Stimulated activated CD8-positive, alpha-beta memory T cell treated with anti-CD3 and anti-CD28 coated beads, Interleukin-7, amount 100 ng/mL, for 24 hours (primary cell): Measurements from ENCODE around the gene DNAJB4.
"Not testable (repeated sequence)": the region's sequence is repeated elsewhere in the genome, so short reads cannot be mapped to it uniquely, and the experiment has no call there.

Source experiments
- DNase-seq: peaks from one replicate; pipeline ENCODE4 v3.0.0-alpha.2; 2020; ENCODE audit warnings: low read depth

The DNAJB4 gene

GRCh38 chr1:77990629-77991204 is 14.0 kb upstream of the DNAJB4 start:
- DNase-seq, result no peak

DNA sequence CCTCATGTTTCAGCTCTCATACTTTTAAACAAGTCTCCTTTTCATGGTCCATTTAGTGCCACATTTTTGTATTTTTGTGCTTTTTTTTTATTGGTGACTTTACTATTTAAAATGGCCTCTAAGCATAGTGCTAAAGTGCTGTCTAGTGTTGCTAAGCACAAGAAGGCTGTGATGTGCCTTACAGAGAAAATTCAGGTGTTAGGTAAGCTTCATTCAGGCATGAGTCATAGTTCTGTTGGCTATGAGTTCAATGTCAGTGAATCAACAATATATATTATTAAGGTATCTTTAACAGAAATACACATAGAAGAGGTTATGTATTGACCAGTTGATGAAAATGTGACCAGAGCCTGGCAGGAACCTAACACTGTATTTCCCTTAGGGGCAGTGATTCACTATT is 13.1 kb upstream of the DNAJB4 start:
- DNase-seq, result no peak

DNA sequence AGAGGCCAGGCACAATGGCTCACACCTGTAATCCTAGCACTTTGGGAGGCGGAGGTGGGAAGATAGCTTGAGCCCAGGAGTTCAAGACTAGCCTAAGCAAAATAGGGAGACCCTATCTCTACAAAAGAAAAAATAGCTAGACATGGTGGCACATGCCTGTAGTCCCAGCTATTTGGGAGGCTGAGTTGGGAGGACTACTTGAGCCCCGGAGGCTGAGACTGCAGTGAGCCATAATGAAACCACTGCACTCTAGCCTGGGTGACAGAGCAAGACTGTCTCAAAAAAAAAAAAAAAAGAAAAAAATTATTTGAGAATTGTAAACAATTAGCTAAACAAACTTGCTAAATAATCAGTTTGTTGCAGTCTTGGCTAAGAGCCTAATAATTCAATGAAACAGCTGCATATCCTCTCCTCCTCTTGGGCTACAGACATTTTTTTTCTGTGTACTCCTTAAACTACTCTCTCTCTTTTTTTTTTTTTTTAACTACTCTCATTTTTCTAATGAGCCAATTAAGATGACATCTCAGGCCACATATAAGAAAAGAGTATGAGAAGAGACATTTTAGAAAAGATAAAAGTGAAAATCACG is 10.5 kb upstream of the DNAJB4 start:
- DNase-seq, result no peak

DNA sequence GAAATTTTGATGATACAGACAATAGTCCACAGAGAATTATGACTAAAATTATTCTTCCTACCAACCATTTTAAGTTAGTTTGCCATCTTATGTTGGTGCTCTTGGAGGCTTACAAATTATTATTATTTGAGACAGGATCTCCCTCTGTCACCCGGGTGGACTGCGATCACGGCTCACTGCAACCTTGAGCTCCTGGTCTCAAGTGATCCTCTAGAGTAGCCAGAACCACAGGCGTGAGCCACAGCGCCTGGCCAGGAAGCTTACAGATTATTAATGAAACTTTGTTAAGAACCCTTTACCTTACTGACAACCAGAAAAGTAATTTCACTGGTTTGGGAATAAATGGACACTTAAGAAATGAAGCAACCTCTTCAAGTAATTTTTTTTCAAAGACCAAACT is 8.0 kb upstream of the DNAJB4 start:
- no peak for DNase-seq

GRCh38 chr1:78000536-78000935 is 4.2 kb upstream of the DNAJB4 start:
- DNase-seq, result not testable (repeated sequence)

DNA sequence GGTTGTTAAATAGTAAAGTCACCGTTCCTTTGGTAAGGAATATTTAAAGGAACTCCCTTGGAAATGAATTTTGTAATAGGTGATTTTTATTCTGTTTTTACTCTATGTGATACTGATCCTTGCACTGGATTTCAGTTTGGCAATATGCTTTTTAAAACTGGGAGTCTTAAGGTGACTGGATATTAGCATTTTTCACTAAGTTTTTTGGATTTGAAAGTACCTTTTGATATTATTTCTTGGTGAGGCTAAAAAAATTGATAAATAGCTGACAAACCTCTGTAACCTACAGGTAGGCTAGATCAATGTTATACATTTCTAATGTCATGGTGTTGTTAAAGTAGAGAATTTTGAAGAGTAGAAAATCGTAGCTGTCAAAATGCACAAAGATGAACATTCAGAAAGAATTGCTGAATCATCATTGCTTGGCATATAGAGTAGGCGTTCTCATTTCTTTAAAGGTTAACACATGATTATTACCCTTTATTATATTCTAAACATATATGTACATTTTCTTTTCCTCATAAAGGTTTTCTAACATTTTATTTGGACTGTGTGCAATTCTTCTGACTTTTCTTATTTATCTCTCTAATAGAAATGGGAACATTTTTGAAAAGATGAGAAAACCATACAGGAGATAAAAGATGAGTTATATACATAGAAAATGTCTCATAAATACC is 1.5 kb upstream of the DNAJB4 start:
- no peak for DNase-seq

- no peak for DNase-seq
These were observed 639 bp upstream of the DNAJB4 start for GRCh38 chr1:78003882-78004718.

DNA sequence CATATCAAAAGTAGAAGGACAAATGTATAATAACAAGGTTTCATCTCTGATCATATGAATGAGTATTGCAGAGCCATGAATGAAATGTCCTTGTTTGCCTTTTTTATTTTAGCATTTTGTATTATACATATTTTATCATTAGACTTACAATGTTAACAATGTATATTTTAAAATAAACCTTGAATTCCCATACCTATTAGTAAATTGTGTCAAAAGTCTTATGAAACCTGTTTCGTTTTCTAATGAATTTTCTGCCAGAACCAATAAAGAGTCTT is 646 bp downstream of the DNAJB4 start:
- no peak for DNase-seq

GRCh38 chr1:78005755-78006154 is 1.0 kb downstream of the DNAJB4 start:
- no peak for DNase-seq

- no peak for DNase-seq
These were observed 1.8 kb downstream of the DNAJB4 start for GRCh38 chr1:78006521-78006920.

- DNase-seq, result no peak
These were observed 3.1 kb downstream of the DNAJB4 start for GRCh38 chr1:78007677-78008341.

GRCh38 chr1:78009276-78009675 is 4.5 kb downstream of the DNAJB4 start:
- no peak for DNase-seq

DNA sequence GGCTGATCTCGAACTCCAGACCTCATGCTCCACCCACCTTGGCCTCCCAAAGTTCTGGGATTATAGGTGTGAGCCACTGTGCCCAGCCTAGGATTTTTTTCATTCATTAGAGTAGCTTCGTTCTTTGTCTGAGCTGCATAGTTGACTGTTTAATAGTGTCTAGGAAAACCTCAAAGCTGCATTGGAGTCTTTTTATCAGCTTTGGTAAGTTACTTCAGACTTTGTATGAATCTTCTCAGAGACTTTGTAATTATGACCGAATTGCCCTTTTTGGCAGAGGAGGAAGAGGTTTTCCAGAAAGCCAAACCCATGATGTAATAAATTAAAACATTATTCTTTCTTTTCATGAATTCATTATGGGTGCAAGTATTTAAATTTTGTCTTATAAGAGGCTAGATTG is 5.1 kb downstream of the DNAJB4 start:
- DNase-seq, result no peak

DNA sequence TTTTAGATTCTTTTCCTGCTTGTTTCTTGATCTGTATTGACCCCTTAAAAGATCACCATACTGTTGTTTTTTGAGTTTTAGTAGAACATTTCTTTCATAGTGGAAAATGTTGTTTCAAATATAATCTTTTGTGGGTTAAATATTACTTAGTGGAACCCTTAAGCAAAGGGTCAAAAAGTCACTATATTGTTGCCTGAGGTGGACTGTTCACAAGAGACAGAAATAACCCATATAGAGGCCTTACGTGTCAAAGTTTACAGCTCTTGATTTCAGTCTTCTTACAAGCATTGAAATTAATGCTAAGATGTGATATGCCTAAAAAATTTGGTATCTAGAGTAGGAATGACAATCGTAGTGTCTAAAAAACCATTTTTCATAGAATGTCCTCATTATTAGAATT is 6.3 kb downstream of the DNAJB4 start:
- DNase-seq, result no peak

DNA sequence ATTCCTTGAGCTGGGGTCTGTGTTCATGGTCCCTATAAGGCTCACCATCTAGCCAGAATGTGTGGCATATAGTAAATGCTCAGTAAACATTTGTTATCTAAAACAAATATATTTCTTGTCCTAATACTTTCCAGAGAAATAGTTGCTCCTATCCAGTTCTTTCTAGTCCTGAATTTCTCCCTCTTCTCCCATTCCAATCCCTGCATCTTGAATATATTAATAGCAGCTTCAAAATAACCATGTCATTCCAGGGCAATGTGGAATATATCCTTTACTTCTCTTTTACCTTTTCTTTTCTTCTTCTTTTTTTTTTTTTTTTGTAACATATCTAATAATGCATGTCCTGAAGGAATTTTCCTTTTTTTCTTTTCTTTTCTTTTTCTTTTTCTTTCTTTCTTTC is 10.4 kb downstream of the DNAJB4 start:
- no peak for DNase-seq

DNA sequence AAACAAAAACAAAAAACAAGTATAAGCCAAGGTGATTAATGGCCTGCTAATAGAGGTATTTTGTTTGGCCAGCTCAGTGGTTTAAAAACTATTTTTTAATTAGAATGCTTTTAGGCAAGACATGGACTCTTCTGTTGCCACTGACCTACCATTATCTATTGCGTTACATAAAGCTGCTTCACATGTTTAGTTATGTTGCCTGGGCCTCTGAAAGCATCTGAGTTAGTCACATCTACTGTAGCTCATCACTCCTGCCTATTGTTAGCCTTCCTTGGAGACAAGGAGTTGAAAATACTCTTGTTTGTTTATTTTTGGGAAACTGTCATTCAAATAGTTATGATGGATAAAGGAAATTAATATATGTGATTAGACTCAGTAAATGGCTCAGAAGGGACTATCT is 14.3 kb downstream of the DNAJB4 start:
- DNase-seq, result no peak

GRCh38 chr1:78021134-78021533 is 16.4 kb downstream of the DNAJB4 start:
- not testable (repeated sequence) for DNase-seq

- DNase-seq, result no peak
These were observed 25.1 kb downstream of the DNAJB4 start for GRCh38 chr1:78029793-78030192.

GRCh38 chr1:78032996-78033796 is 28.5 kb downstream of the DNAJB4 start:
- DNase-seq, result no peak

DNA sequence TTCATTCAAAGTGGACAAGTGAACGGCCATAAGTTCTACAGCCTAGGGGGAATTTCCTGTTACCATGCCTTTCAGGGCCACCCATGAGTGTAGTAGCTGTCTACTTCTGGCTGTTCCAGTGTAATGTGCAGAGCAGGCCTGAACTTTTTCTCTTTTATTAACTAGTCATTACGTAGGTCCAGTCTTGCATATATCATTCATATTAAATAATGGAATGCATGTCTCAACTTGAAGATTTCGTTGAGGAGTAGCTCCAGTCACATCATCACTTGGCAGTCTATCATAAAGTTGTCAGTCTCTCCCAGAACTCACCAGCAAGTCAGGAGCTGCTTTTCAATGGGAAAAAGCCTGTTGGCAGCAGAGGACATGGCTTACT is 29.0 kb downstream of the DNAJB4 start:
- no peak for DNase-seq

GRCh38 chr1:78035121-78035520 is 30.4 kb downstream of the DNAJB4 start:
- no peak for DNase-seq

DNA sequence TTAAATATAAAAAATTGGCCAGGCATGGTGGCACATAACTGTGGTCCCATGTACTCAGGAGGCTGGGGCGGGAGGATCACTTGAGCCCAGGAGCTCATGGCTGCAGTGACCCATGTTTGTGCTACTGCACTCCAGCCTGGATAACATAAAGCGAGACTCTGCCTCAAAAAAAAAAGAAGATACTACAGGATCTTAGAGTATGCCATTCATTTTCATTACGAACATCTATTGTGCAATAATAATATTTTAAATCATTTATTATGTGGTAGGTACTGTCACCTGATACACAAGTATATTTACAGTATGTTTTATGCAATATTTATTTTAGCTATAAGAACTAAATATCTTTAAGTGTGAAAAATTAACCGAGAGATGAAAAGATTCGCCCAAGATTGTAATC is 31.7 kb downstream of the DNAJB4 start:
- no peak for DNase-seq
